Measurements from ENCODE around the gene SLC4A2.
A peak's percentile ranks its signal among the peaks of the same experiment; 100 is the strongest.

SLC4A2 gene

DNA sequence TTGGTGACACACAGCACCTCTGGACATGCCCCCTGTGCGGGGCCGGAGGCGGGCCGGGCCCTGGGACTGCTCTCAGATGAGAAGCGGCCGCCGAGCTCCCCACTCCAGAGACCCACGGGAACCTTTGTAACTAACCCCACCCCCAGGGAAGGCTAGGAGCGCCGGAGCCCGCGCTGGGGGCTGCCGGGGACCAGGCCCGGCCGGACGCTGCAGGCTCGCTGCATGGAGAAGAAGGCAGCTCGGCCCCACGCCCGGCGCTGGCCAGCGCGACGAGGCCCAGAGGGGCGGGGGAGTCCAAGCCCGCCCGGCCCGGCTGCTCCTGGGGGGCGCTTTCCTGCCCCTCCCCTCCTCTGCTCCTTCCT is 63.4 kb downstream of the SLC4A2 start:
- Histone ChIP-seq H3K4me1 (ENCODE audit: control insufficient read depth, insufficient read depth, low read length) (peaks cover 19% of the 10 kb centered on the region), H3K4me3 (ENCODE audit: insufficient read depth, low read depth, low read length) (no peak overlapping the region), H3K27me3 (ENCODE audit: control insufficient read depth, insufficient read depth, low read length, poor library complexity, severe bottlenecking) (no peaks in the 10 kb centered on the region), H3K27ac (ENCODE audit: insufficient read depth, low read depth, low read length, poor library complexity, severe bottlenecking) (no peak overlapping the region), H3K36me3 (ENCODE audit: control insufficient read depth, insufficient read depth, low read length) (peaks cover 23% of the 10 kb centered on the region), H3K9me3 (ENCODE audit: control insufficient read depth, low read length) (no peaks in the 10 kb centered on the region)
- 90 to 91% methylated on average over 29 of the region's 29 CpGs for WGBS, 2 experiments

DNA sequence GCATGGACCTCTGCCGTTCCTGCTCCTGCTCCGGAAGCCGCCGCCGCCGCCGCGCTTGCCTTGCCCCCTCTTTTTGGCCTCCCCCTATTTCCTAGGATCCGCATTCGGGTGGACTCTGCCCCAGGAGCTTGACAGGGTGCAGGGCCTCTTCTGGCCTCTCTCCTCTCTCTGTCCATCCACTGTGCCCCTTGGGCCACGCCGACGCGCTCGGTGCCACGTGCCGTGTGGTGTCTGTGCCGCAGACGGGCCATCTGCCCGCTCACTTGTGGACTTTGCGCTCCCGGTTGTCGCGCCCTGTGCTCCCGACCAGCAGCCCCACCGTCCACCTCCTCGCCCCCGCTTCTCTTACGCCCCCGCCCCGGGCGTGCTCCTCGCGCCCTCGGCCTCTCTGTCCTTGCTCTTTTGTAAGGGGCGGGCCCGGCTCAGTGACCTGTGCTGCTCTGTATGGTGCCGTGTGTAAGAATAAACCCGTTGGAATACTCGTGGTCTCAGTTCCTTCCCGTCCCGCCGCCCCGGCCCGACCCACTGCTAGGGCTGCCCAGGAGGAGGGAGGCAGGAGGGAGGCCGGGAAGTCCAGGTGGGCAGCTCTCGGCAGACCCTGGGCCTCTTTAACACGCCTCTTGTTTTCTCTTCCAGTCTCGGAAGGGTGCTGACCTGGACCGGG is 63.9 kb downstream of the SLC4A2 start:
- Histone ChIP-seq H3K4me1 (ENCODE audit: control insufficient read depth, insufficient read depth, low read length) (peaks cover 19% of the 10 kb centered on the region), H3K36me3 (ENCODE audit: control insufficient read depth, insufficient read depth, low read length) (peaks cover 17% of the 10 kb centered on the region)
- 92 to 94% methylated on average over 50 of the region's 50 CpGs for WGBS, 2 experiments

DNA sequence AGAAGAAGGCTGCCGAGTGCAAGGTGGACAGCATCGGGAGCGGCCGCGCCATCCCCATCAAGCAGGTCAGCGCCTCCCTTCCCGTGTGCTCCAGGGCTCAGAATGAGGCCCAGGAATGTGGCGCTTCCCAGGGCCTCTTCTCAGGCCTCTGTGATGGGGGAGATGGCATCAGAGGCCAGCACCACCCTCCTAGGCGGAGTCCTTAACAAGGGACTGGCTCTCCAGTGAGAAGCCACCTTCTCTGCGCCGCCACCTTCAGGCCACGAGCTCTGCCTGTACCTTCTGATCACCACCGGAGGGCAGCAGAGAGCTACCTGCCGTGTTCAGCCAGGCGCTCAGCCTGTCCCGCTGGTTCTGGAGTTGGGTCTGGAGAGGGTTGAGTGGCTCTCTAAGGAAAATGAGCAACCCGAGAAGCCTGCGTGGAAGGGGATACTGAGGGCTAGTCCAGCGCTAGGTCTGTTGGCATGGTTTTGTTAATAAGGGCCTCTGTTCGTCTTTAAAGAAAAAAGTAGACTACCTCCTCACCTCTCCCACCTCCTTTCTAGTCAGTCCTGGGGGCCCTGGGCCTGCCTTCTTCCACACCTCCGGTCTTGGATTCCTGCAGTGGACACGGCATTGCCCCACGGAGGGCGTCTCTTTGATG is 64.6 kb downstream of the SLC4A2 start:
- WGBS, 2 experiments: 38 to 42% methylated on average over 24 of the region's 24 CpGs
- Histone ChIP-seq H3K4me3 (ENCODE audit: insufficient read depth, low read depth, low read length) (no peak overlapping the region), H3K27me3 (ENCODE audit: control insufficient read depth, insufficient read depth, low read length, poor library complexity, severe bottlenecking) (no peaks in the 10 kb centered on the region), H3K9me3 (ENCODE audit: control insufficient read depth, low read length) (no peaks in the 10 kb centered on the region), H3K4me1 (ENCODE audit: control insufficient read depth, insufficient read depth, low read length) (peaks cover 19% of the 10 kb centered on the region), H3K27ac (ENCODE audit: insufficient read depth, low read depth, low read length, poor library complexity, severe bottlenecking) (no peak overlapping the region), H3K36me3 (ENCODE audit: control insufficient read depth, insufficient read depth, low read length) (peaks cover 14% of the 10 kb centered on the region)

More for the DNA sequence above, 63.9 kb downstream of the SLC4A2 start:
- H3K4me3 ChIP-seq (ENCODE audit: insufficient read depth, low read depth, low read length): no peak overlapping the region
- H3K27me3 ChIP-seq (ENCODE audit: control insufficient read depth, insufficient read depth, low read length, poor library complexity, severe bottlenecking): no peaks in the 10 kb centered on the region
- no peaks in the 10 kb centered on the region for H3K9me3 ChIP-seq (ENCODE audit: control insufficient read depth, low read length)
- no peak overlapping the region for H3K27ac ChIP-seq (ENCODE audit: insufficient read depth, low read depth, low read length, poor library complexity, severe bottlenecking)

DNA sequence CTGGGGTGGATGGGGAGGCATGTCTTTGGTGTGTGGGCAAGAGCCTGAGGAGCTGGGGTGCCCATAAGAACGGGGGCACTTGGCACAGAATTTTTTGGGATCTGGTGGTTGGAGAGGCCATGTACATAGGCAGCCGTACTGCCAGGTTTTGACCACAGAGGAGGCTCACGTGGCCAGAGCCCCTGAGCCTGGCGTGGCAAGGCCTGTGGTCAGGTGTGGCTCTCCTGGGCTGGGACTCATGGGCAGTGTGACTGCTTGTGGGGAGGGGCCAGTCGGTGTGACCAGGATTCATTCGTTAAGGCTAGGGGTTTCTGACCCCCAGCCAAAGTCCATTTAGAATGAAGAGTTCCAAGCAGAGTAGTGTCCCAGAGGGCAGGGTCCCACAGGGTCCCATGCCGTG is 65.1 kb downstream of the SLC4A2 start:
- WGBS, 2 experiments: 87 to 88% methylated on average over 7 of the region's 7 CpGs
- H3K4me1 ChIP-seq (ENCODE audit: control insufficient read depth, insufficient read depth, low read length): peaks cover 19% of the 10 kb centered on the region
- H3K36me3 ChIP-seq (ENCODE audit: control insufficient read depth, insufficient read depth, low read length): peaks cover 14% of the 10 kb centered on the region

DNA sequence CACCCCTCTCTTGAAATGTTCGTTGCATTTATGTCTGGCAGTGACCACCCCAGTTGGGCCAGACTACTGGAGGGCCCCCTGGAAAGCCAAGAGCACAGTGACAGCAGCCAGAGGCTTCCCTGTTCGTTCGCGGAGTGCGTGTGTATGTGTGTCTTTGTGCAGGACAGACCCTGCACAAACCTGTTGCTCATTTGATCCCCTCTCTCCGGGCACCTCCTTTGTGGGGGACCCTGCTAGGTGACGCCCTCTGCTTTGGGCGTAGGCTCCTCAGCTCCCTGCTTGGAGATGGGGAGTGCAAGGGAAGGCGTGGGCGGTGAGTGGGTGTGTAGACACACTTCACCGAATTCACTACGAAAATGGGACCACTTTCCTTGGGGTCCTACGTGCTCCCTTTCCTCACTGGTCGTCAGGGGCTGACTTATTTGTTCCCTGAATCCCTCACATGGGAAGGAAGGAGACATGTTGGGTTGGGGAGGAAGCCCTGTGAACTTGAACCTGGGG is 65.6 kb downstream of the SLC4A2 start:
- peaks cover 9% of the 10 kb centered on the region for H3K36me3 ChIP-seq (ENCODE audit: control insufficient read depth, insufficient read depth, low read length)
- H3K9me3 ChIP-seq (ENCODE audit: control insufficient read depth, low read length): no peaks in the 10 kb centered on the region
- no peak overlapping the region for H3K4me3 ChIP-seq (ENCODE audit: insufficient read depth, low read depth, low read length)
- 79 to 82% methylated on average over 14 of the region's 14 CpGs for WGBS, 2 experiments
- H3K27ac ChIP-seq (ENCODE audit: insufficient read depth, low read depth, low read length, poor library complexity, severe bottlenecking): no peak overlapping the region
- H3K4me1 ChIP-seq (ENCODE audit: control insufficient read depth, insufficient read depth, low read length): peaks cover 19% of the 10 kb centered on the region
- H3K27me3 ChIP-seq (ENCODE audit: control insufficient read depth, insufficient read depth, low read length, poor library complexity, severe bottlenecking): no peaks in the 10 kb centered on the region

More for the DNA sequence above, 65.1 kb downstream of the SLC4A2 start:
- Histone ChIP-seq H3K27me3 (ENCODE audit: control insufficient read depth, insufficient read depth, low read length, poor library complexity, severe bottlenecking) (no peaks in the 10 kb centered on the region), H3K4me3 (ENCODE audit: insufficient read depth, low read depth, low read length) (no peak overlapping the region), H3K9me3 (ENCODE audit: control insufficient read depth, low read length) (no peaks in the 10 kb centered on the region), H3K27ac (ENCODE audit: insufficient read depth, low read depth, low read length, poor library complexity, severe bottlenecking) (no peak overlapping the region)

DNA sequence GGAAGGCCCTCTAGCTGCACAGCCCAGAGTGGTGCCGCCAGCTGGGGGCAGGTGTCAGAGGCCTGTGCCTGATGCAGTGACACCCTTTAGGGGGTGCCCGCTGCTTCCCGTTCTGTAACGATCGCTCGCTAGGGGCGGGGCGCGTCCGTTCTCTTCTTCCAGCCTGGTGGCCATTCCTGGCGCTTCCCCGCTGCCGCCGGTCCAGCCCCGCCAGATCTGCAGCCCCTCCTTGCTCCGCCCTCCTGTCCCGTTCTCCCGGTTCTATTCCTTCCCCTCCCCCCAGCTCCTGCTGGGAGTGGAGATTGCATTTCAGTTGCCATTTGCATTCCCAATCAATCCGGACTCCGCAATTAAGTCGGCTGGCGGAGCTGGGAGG is 66.1 kb downstream of the SLC4A2 start:
- Histone ChIP-seq H3K27ac (ENCODE audit: insufficient read depth, low read depth, low read length, poor library complexity, severe bottlenecking) (peak overlapping the region; percentile 18), H3K4me1 (ENCODE audit: control insufficient read depth, insufficient read depth, low read length) (peaks cover 19% of the 10 kb centered on the region), H3K9me3 (ENCODE audit: control insufficient read depth, low read length) (no peaks in the 10 kb centered on the region), H3K4me3 (ENCODE audit: insufficient read depth, low read depth, low read length) (peak overlapping the region; percentile 43), H3K36me3 (ENCODE audit: control insufficient read depth, insufficient read depth, low read length) (peaks cover 5% of the 10 kb centered on the region), H3K27me3 (ENCODE audit: control insufficient read depth, insufficient read depth, low read length, poor library complexity, severe bottlenecking) (no peaks in the 10 kb centered on the region)
- 1% methylated on average over 22 of the region's 22 CpGs for WGBS, 2 experiments

DNA sequence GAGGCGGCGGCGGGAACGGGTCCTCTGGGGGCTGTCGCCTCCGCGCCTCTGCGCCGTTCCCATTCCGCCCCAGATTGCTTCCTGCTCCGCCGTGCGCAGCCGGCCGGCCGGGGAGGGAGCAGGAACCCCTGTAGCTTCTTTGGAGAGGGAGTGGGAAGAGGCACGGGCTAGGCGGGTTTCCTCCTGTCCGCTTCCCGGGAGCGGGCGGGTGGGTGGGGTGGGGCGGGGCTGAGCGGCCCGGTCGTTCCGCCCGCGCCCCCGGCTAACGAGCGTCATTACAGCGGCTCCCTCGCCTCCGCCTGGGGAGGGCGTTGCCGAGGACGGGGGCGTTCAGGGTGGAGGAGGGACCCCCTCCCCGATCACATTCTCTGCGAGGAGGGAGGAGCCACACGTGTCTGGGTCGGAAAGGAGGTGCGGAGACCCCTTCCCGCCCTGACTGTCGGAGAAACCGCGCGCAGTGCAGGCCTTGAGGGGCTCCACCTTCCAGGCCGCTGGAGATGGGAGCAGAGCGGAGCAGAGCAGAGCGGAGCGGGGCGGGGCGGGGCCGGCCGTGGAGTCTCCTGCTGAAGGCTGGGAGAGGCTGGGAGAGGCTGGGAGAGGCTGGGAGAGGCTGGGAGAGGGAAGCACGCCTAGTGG is 66.6 kb downstream of the SLC4A2 start:
- no peaks in the 10 kb centered on the region for H3K9me3 ChIP-seq (ENCODE audit: control insufficient read depth, low read length)
- no peaks in the 10 kb centered on the region for H3K27me3 ChIP-seq (ENCODE audit: control insufficient read depth, insufficient read depth, low read length, poor library complexity, severe bottlenecking)
- H3K36me3 ChIP-seq (ENCODE audit: control insufficient read depth, insufficient read depth, low read length): peaks cover 5% of the 10 kb centered on the region
- peaks cover 19% of the 10 kb centered on the region for H3K4me1 ChIP-seq (ENCODE audit: control insufficient read depth, insufficient read depth, low read length)
- H3K27ac ChIP-seq (ENCODE audit: insufficient read depth, low read depth, low read length, poor library complexity, severe bottlenecking): peak overlapping the region; percentile 18
- H3K4me3 ChIP-seq (ENCODE audit: insufficient read depth, low read depth, low read length): peak overlapping the region; percentile 43
- WGBS, 2 experiments: 0 to 1% methylated on average over 58 of the region's 58 CpGs
